Measurements from ENCODE around the gene KCNMA1.

Gene KCNMA1

DNA sequence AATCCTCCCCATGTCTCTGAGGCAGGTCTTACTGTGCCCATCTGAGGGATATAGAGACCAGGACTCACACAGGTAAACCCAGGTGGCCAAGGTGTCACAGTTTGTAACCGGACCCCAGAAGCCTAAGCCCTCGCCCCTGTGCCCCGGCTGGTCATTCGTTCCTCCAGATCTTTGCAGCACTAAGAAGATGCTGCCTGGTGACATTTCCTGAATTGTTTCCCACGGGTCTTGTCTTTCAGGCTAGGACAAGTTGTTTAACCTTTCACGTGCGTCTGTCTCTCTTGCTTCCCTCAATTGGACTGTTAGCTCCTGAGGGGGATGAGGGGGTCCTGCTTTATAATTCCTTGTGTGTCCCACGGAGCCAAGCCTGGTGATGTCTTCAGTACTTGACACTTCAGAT, 158.0 kb downstream of the KCNMA1 start:
- no peak for DNase-seq (ENCODE audit: low read depth)

DNA sequence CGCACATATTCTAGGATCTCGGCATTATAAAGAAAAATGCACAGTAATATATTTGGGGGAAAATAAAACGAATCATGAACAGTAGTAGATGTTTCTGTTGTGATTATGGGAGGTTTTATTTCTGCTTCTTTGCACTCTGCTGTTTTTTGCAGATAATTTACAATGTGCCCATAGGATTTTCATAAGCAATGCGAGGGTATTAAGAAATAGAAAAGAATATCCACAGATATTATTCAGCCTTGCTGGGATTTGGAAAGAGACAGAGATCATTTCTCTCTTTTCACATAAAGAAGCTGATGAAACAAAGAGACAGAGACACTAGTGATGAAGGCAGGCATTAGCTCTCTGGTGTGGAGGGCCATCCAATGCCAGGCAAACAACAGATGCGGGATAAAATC, 158.6 kb downstream of the KCNMA1 start:
- DNase-seq (ENCODE audit: low read depth), result no peak

DNA sequence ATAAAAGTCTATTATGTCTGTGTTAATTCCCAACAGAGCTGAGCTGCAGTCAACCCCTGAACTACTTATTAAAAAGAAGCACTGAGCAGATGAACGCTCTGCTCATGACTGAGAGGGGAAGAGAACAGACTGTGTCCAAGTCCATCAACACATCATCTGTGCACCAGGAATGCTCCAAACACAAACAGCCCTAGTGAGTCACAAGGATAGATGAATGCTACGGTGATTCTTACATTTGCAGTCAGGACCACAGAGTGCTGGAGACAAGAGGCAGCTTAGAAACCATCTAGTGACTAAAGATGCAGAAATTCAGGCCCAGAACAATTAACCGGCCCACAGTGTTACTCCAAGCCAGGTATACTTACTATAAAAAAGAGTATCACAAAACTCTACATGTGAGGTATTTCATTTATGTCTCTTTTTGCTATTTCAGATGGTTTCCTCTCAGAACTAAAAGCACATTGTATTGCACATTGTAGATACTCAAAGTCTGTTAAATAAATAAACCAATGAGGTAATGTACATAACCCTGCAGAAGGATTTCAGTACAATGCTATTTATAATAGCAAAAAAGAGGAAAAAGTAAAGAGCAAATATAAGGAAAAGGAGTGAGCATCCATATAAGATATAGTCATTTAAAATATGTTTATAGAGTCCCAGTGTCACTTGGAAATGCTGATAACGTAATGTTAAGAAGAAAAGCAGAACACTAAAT, 159.2 kb downstream of the KCNMA1 start:
- DNase-seq (ENCODE audit: low read depth), result no peak

DNA sequence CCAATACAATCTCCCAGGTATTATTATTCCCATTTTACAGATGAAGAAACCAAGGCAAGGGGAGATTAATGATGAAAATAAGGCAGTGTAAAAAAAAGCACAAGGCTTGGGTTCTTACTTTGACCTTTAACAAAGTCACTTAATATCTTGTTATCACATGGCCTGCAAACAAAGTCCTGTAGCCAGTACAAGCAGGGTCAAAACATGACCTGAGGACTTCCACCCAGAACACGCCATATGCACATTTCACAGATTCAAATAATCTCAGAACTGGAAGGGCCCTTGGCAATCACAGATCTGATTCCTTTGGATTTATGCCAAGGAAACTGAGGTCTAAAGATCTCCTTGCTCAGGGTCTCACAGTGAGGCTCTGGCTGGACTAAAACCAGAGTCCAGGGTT, 162.1 kb downstream of the KCNMA1 start:
- DNase-seq (ENCODE audit: low read depth), result no peak

DNA sequence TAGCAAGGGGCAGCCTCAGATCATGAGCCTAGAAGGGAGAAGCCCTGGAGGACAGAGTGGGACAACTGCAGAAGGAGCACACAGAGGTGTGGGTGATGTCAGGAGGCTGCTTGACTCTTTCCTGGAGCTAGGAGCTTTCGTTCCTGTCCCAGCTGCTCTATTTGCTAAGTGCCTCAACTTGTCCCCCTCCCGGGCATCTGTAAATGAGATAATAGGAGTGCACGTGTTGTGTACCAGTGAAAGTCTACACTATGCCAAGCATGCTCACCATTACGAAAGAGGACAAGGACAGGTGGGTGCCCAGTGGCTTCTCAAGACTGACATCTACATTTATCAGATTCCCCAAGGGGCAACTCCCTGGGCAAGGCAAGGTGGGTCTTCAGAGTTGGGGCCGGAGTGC, 162.7 kb downstream of the KCNMA1 start:
- DNase-seq (ENCODE audit: low read depth), result no peak

DNA sequence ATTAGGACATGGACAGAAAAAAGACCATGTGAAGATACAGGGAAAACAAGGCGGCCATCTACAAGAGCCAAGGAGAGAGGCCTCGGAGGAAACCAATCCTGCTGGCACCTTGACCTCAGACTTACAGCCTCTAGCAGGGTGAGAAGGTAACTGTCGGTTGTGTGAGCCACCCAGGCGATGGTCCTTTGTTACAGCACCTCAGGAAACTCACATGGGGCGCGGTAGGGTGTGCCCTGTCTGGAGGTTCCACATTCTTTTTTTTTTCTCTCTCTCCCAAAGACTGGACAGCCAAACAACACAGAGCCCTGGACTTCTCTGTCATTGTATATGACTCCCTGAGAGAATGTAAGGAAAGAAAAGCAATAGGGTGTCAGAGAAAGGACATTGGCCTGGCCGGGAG, 163.2 kb downstream of the KCNMA1 start:
- no peak for DNase-seq (ENCODE audit: low read depth)

DNA sequence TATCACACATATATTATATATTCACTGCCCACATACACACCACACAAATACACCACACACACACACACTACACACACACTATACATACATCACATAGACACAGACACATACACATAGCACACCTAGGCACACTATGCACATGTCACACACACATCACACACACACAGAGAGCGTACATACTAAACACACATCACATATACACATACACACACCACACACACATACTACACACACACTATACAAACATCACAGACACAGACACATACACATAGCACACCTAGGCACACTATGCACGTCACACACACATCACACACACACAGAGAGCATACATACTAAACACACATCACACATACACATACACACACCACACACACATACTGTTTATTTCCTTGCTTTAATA, 165.5 kb downstream of the KCNMA1 start:
- no peak for DNase-seq (ENCODE audit: low read depth)

DNA sequence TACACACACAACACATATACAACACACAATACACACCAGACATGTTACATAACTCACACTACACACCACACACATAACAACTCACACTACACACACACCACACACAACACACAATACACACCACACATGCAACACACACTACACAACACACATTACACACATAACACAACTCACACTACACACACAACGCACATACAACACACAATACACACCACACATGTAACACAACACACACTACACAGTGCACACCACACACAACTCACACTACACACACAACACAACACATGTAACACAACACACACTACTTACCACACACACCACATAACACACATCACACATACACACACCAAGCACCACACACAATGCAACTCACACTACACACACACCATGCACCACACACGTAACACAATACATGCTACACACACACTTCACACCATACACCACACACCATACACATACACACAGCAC, 166.5 kb downstream of the KCNMA1 start:
- no peak for DNase-seq (ENCODE audit: low read depth)

DNA sequence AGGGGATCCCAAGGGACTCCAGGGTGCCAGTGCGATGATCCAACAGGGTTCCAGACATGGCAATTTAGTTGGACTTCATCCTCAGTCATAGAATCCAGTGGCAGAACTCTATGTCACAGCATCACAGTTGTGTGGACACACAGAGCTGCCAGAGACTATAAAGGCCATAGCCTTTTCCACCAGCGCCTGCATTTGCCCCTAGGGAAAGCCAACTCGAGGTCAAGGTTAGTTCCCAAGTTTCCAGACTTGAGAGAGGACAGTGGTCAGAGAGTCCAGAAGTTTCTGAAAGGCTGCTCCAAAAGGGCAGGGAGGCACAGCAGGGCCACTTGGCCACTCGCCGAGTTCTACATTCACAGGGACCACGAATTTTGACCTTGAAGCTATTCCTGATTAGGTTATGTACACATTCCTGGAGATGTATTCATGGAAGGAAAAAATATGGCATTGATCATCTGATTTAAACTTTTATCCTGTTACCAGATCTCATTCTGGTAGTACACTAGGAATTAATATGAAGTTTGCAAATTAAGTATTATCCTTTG, 170.1 kb downstream of the KCNMA1 start:
- DNase-seq (ENCODE audit: low read depth), result no peak

DNA sequence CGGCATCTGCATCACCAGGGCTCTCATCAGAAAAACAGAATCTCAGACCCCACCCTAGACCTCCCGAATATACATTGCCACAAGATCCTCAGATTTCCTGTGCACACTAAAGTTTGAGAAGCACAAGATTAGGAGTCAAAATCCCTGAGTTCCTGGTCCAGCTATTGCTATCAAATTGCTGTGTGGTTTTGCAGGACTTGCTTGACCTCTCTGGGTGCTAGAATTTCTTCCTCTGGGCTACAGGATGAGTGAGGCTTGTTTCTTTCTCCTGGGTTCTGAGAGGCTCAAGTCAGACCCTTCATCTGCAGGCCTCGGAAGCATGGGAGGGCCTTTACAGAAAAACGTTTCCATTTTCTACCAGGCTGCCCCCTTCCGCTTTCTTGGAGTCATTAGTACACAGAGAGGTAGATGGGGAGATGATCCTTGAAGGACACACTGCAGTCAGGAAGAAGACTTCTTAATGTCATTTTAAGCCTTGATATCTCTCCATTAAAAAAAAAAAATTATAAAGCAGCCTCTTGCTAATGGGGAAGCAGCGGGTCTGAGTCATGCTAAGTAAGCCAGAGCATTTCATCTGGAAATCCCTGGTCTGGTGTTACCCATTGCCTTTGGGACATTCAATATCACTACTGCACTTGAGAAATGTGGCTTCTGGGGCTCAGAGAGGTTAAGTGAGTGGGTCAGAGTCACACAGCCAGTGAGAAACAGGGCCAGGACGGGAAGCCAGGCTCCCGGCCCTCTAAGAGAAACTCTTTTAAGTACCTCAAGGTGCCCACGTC, 173.5 kb downstream of the KCNMA1 start:
- no peak for DNase-seq (ENCODE audit: low read depth)

DNA sequence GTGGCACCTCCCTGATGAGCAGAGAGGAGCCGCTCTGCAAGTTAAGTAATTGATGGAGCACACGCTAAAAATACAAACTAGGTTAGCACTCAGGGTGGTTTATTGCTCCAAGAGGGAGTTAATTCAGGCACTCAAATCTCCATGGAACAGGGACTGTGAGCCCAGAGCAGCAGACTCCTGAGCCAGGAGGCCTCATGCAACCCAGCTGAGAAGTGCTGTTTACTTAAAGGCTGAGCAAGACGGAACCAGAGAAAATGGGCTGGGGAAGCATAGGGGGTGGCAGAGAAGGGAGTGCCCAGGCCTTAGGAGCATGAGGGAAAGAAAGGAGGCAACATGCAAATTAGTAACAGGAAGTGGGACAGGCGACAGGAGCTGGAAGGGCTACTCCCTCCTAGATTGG, 174.1 kb downstream of the KCNMA1 start:
- no peak for DNase-seq (ENCODE audit: low read depth)

DNA sequence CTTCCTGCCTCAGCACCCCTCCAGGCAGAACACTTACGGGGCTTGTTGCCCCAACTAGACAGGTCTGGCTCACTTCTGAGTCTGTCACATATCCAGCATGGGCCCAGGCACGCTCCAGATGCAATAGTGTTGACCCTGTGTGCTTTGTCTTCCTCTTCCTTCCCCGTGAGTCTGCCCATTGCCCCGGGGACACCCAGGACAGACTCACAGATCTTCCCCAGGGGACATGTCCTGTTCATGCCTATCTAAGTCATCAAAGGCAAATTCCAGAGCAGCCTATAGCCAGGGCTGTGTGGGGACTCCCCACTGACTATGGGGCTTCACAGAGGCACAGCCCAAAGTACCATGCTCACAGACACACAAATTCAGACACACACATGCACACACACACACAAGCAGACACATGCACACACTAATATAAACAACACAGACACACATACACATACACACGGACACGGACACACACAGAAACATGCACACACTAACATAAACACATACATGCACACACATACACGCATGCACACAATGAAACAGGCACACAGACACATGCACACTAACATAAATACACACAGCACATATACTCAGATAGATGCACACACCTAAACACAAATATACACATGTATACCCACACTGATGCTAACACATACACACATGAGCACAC, 175.8 kb downstream of the KCNMA1 start:
- DNase-seq (ENCODE audit: low read depth), result no peak

DNA sequence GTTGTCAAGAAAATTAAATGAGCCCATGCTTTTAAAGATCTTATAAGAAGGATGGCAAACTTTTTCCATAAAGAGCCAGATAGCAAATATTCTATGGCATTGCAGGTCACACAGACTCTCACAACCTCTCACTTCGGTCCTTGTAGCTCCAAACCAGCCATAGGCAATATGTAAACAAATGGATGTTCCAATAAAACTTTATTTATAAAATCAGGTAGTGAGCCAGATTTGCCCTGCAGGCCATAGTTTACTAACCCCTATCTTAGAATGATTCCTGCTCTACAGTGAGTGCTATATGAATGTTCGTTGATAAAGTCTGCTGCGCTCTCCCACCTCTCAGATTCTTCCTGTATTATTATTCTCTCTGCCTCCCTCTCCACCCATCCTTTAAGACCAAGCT, 177.7 kb downstream of the KCNMA1 start:
- DNase-seq (ENCODE audit: low read depth), result no peak

DNA sequence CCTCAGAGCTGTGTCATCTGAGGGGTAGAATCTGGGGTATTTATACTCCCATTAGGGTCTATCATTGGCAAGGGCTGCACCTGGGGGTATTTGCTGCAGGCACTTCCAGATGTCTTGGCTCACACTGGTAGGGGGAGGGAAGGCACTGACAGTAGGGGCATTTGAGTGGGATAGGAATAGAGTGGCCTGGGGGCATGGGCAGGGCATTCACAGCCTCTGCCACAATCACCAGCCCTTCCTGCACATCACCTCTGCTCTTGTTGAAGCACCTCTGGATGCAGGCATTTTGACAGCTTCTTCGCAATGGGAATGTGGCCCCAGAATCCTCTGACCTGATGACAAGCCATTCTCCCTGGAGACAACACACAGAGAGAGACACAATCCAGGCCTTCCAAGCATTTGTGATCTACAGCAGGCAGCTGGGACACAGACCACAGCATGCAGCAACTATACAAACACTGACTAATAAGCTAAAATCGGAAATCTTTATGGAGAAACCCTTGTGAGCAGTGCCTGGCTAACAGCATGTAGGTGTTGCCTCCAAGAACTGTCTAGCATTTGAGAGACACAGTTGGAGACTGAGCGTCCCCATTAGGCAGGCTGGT, 178.5 kb downstream of the KCNMA1 start:
- DNase-seq (ENCODE audit: low read depth), result no peak

DNA sequence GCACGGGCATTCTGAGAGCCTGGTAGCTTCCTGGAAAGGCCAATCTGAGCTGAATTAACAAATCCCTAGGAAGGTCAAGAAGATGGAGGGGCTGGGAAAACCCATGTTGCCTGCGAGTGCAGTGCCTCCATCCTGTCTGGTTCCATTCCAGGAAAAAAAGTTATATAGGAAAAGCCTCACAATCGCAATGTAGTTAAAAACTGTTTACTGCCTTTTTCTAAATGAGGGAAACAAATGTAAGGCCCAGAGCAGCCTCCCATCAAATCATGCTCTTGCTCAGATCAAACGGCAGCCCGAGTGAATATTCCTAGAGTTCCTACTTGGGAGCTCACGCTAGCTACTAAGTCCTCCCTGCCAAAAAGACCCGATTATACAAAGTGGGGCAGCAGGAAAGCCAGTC, 179.9 kb downstream of the KCNMA1 start:
- no peak for DNase-seq (ENCODE audit: low read depth)

DNA sequence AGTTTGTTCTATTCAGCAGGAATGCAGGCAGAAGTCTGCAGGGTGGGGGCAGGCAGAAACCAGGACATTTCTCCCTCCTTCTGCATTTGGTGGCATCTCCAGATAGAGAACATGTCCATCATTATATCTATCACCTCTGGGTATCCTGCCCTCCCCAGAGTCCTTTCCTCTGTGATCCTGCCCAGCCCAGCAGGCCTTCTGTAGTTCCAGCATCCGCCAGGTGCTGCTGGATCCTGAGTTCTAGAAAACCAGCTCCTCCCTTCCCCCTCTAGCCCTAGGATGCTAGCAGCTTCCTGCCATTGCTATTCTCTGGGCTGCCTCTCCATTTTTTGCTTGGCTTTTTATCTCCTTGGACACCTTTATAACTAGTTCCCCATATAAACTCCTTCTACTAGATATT, 180.3 kb downstream of the KCNMA1 start:
- no peak for DNase-seq (ENCODE audit: low read depth)

DNA sequence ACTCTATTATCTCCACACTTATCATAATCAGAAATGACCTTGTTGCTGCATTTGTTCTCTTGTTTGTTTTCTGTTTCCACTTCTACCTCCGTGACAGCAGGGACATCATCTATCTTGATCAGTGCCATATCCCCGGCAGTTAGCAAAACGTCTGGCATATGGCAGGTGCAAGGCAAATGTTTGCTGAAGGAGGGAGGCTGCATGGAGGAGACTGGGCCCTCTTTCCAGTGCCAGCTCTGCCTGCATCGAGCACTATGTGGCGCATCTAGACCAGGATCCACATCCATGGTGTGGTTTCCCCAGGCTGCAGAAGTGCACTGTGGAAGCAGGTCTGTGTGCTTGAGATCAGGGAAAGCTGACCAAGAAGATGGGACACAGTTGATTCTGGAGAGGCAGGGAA, 181.2 kb downstream of the KCNMA1 start:
- no peak for DNase-seq (ENCODE audit: low read depth)

DNA sequence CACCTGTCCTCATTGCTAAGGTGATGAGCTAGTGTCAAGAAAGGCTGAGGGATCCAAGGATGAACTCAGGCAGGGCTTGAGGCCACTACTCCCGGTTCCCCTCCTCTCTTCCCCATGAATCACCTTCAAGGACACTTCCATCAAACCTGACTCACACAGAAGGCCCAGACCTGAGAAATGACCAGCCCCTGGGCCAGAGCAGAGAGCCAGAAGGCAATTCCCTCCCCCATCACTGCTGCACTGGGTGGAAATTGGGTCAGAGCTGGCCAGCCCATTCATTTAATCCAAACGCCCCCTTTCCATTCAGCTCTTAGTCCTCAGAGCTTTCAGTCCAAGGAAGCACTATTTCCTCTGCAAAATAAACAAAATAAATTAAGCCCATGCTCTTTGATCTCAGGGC, 182.0 kb downstream of the KCNMA1 start:
- no peak for DNase-seq (ENCODE audit: low read depth)

DNA sequence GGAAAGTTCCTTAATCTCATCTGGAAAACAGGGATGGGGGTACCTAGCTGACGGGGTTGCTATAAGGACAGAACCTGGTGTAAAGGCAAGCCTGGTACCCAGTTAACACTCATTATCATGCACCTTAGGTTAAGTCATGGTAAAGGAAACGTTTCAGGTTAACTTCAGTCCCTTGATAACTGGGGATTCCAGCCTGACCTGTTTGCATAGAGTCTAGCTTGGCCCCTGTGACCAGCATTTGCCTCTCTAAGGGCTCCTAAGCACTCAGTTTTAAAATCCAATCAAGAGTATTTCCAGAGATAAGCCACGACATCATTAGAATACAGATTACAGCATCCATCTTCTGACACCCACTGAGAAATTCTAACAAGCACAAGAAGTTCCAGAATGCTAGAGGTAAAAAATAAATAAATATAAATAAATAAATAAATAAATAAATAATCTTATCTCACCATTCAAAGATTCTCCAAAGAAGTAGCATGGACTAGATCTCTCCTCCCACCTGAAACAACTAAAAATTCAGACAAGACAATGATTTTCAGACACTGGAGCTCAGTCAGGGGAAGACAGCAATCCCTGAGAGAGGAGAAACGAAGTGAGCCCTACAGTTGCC, 184.6 kb downstream of the KCNMA1 start:
- no peak for DNase-seq (ENCODE audit: low read depth)

DNA sequence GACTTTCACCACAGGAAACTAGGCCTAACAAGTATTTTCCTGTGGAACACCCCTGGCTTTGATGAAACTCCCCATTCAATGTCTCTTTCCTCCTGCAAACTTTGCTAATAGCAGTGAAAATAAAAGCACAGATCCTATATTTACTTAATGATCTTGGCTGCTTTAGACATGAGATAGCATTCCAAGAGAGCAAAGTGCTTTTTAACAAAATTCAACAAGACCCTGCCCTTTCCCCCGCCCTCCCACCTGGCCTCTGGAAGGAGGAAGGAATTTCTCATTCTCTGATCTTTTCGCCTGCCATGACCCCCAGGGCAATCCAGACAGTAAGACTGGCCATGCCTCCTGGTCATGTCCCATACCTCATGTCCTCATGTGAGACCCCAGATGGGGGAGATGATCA, 185.7 kb downstream of the KCNMA1 start:
- DNase-seq (ENCODE audit: low read depth), result no peak

DNA sequence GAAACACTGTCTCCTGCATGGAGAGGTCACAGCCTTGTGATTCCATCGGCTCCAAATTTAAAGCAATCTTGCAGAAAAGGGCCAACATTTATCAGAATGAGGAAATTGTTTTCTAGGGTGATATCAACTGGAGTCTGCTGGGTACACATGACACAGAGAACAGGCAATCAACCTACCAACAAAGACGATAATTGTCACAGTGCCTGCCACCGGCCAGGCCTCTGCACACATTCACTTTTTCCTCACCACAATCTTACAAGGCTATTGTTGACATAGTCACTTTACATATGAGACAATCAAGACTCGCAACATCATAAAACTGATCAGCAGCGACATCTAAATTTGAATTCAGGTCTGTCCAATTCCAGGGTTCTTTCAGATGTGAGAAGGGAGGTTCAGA, 189.4 kb downstream of the KCNMA1 start:
- no peak for DNase-seq (ENCODE audit: low read depth)

DNA sequence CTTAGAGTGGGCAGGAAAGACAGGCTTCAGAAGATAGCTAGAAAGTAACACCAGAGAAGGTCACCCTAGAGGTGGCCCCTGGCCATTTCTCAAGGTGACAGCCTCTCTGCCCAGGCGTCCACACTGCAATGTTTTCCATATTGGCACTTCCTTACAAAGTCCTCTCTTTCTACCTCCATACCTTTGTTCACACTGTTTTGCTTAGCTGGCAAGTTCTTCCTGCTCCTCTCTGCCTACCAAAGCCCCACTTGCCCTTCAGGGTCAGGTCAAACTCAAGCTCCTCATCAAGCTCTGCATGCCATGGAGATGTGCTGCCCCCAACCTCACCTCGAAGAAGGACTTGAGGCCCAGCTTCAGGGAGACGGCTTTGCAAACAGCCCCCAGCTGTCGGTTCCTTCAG, 190.9 kb downstream of the KCNMA1 start:
- no peak for DNase-seq (ENCODE audit: low read depth)

All from CMK (cell line).